Cardiac fibroblast (primary cell): ENCODE measurements around the gene ZNF527.
"Not testable (repeated sequence)": the region's sequence is repeated elsewhere in the genome, so short reads cannot be mapped to it uniquely, and the experiment has no call there.

Experiments
- DNase-seq, 2 donors: peaks; one replicate each; pipeline versions ENCODE4 v3.0.0 to v3.0.0-alpha.2; 2010; ENCODE audit warnings: low read depth in 2 of 2
- H3K4me3 ChIP-seq, 2 donors: replicated peaks in 1 of 2; 1 replicate in 1 of 2; 2 replicates in 1 of 2; pipeline ENCODE4 v1.5.1; 2011; ENCODE audit warnings: low read depth in 2 of 2, low read length in 2 of 2, mild to moderate bottlenecking in 2 of 2, moderate library complexity in 1 of 2
- TF ChIP-seq, protein P1 (sequence below): IDR thresholded peaks from one replicate; pipeline ENCODE4 v1.5.1; 2011; ENCODE audit warnings: low read depth, mild to moderate bottlenecking, low read length, inconsistent platforms

Gene ZNF527

DNA sequence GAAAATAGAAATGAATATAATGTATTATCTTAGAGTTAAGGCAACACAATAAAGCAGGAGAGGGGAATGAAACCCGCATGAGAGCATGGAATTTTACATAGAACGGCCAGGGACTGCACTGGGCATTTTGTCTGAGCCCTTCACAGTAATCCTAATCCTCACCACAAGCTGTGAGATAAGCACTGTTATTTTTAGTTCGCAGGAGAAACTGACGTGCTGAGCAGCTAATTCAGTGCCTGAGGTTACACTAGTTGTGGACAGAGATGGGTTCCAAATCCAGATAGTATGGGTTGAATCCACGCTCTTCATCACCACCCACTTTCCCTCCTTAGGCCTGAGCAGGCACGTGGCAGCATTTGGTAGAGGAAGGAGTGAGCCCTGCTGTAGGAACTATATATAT lies 24.8 kb upstream of the ZNF527 start:
- no peak for DNase-seq
- no peak overlapping the region for H3K4me3 ChIP-seq
- TF ChIP-seq, protein P1, sequence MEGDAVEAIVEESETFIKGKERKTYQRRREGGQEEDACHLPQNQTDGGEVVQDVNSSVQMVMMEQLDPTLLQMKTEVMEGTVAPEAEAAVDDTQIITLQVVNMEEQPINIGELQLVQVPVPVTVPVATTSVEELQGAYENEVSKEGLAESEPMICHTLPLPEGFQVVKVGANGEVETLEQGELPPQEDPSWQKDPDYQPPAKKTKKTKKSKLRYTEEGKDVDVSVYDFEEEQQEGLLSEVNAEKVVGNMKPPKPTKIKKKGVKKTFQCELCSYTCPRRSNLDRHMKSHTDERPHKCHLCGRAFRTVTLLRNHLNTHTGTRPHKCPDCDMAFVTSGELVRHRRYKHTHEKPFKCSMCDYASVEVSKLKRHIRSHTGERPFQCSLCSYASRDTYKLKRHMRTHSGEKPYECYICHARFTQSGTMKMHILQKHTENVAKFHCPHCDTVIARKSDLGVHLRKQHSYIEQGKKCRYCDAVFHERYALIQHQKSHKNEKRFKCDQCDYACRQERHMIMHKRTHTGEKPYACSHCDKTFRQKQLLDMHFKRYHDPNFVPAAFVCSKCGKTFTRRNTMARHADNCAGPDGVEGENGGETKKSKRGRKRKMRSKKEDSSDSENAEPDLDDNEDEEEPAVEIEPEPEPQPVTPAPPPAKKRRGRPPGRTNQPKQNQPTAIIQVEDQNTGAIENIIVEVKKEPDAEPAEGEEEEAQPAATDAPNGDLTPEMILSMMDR = no peak

DNA sequence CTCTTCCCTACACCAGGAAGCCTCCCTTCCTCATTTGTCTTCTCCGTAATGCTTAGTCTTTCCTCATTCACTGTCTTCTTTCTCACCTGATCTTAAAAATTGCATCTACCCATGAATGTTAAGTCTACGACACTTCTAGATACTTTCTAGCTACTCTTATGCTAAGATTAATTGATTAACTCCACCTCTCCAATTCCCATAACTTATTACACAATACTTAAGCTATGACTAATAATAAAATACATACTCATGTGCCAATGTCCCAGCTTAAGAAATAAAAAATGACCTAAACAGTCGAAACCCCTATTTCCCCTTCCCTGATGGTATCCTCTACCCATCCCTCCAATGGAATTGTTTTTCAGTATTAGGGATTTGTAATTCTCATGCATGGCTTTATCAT lies 22.8 kb upstream of the ZNF527 start:
- H3K4me3 ChIP-seq = no peak overlapping the region
- DNase-seq = no peak
- TF ChIP-seq, protein P1 = no peak

DNA sequence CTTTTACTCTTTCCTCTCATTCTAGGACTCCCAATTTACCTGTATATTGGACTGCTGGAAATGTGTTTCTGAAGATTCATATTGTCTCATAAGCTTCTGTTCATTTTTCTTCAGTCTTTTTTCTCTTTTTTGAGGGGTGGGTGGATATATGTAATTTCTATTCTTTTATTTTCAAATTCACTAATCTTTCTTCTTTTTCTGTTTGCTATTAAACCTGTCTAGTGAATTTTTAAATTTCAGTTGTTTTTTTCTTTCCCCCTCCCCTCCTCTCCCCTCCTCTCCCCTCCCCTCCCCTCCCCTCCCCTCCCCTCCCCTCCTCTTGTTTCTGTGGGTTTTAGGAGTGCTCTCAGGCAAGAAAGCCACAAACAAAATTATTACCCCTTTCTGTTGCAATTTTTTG lies 16.9 kb upstream of the ZNF527 start:
- no peak for DNase-seq
- TF ChIP-seq, protein P1 = no peak
- no peak overlapping the region for H3K4me3 ChIP-seq

DNA sequence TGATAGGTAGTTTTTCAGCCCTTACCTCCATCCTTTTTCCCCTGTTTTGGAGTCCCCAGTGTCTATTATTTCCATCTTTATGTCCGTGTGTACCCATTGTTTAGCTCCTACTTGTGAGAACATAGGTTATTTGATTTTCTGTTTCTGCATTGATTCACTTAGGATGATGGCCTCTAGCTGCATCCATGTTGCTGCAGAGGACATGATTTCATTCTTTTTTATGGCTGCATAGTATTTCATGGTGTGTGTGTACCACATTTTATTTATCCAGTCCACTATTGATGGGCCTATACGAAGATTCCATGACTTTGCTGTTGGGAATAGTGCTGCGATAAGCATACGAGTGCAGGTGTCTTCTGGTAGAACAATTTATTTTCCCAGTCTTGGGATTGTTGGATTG lies 15.0 kb upstream of the ZNF527 start:
- DNase-seq = no peak
- H3K4me3 ChIP-seq = no peak overlapping the region
- TF ChIP-seq, protein P1 = no peak

DNA sequence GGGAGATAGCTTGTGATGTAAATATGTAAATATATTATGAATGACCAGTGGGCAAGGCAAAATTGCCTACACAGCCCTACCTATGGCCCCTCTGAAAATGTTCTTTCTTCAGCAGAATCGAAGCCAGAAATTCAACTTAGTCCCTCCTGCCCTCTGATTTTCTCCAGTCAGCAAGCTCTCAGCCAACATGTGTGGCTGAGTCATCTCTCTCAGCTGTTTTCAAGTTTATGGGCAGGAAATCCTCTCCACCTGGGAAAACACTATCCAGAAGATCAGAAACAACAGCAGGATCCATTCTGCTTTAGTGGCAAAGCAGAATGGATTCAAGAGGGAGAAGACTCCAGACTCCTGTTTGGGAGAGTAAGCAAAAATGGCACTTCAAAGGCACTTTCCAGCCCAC lies 8.9 kb upstream of the ZNF527 start:
- peak in 1 of 2 donors; percentile 62 for DNase-seq
- H3K4me3 ChIP-seq = no peak overlapping the region
- TF ChIP-seq, protein P1 = no peak

DNA sequence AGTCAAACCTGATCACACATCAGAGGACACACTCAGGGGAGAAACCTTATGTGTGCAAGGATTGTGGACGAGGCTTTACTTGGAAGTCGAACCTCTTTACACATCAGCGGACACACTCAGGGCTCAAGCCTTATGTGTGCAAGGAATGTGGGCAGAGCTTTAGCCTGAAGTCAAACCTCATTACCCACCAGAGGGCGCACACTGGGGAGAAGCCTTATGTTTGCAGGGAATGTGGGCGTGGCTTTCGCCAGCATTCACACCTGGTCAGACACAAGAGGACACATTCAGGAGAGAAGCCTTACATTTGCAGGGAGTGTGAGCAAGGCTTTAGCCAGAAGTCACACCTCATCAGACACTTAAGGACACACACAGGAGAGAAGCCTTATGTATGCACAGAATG lies 8.2 kb upstream of the ZNF527 start:
- no peak overlapping the region for H3K4me3 ChIP-seq
- DNase-seq = peak in 1 of 2 donors; percentile 17
- TF ChIP-seq, protein P1 = peak; percentile 7

DNA sequence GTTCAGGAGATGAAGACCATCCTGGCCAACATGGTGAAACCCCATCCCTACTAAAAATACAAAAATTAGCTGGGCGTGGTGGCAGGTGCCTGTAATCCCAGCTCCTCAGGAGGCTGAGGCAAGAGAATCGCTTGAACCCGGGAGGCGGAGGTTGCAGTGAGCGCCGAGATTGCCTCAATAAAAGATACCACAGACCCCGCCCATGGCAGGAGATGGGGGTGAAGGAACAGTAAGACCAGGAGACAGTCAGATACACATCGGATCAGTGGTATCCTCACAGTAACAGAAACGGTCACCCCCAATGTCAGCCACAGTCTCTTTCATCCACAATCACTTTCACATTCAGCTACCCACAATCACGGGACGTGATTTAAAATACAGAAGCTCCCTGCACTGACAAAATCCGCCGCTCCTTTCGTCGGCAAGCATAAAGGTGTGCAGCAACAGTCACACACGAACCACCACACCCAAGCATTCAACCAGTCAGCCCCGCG lies 466 bp upstream of the ZNF527 start:
- H3K4me3 ChIP-seq = peak overlapping the region; percentile 69 to 79
- DNase-seq = not testable (repeated sequence)

DNA sequence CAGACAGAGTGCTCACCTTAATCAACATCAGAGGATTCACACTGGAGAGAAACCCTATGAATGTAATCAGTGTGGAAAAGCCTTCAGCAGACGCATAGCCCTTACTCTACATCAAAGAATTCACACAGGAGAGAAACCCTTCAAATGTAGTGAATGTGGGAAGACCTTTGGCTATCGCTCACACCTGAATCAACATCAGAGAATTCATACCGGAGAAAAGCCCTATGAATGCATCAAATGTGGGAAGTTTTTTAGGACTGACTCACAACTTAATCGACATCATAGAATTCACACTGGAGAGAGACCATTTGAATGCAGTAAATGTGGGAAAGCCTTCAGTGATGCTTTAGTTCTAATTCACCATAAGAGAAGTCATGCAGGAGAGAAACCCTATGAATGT lies 18.3 kb downstream of the ZNF527 start:
- TF ChIP-seq, protein P1 = no peak
- no peak overlapping the region for H3K4me3 ChIP-seq
- DNase-seq = no peak

DNA sequence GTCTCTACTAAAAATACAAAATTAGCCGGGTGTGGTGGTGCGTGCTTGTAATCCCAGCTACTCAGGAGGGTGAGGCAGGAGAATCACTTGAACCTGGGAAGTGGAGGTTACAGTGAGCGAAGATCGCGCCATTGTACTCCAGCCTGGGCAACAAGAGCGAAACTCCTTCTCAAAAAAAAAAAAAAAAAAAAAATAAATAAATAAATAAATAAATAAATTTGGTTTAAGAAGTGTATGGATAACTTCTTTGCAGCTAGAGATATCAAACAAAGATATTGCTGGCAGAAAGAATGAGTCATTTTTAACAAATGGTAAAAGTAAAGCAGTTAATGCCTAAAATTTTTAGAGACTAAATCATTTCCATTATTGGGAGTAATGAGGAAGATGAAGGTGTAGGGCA lies 20.5 kb downstream of the ZNF527 start:
- DNase-seq, H3K4me3 ChIP-seq: not testable (repeated sequence)
